GM08714 (cell line): ENCODE results near the gene SERPINB8.

Source experiments
- H3K4me3 ChIP-seq: fragments of 200-500 bp; sonication (Bioruptor generic); 2 replicates; pipeline ENCODE4 v1.5.1; 2014; ENCODE audit warnings: mild to moderate bottlenecking, low read length, inconsistent platforms
- ZNF274 ChIP-seq: IDR thresholded peaks from 2 replicates; pipeline ENCODE4 v1.6.1; 2012; ENCODE audit warnings: mild to moderate bottlenecking, low read depth, low read length

SERPINB8 gene

DNA sequence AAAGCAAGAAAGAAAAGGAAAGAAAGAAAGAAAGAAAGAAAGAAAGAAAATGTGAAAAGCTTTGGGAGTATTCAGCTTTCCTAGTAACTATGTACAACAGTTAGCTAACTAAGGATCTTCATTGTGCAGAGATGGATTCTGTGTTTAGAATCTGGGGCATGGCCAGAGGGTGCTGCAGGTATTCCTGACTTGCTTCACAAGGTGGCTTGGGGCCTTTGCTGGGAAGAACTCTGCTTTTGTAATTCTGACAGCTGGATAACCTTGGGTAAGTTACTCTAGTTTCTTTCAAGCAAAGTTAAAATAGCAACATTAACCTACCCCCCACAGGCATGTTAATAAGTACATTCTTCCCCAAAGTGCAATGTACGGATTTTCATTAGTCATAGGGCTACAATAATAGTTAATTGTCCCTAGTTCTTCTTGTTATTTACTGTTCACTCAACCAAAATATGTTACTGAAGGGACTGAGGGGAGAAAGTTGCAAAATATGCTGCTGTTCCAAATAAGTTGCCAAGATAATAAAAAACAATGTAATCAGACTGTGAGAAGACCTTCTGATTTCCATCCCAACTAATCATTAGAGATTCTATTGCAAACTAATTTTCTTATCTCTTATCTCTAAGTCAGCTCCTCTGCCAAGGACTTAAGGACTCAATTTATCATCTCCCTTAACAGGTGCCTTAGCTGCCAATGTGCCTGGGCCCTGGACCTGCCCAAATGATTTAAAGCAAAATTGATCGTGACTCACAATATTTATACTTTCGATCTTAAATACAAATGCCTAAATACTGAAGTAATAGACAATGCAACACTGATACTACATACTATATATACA lies 50.3 kb downstream of the SERPINB8 start:
- H3K4me3 ChIP-seq: no peak overlapping the region
- TF ChIP-seq ZNF274: no peak

DNA sequence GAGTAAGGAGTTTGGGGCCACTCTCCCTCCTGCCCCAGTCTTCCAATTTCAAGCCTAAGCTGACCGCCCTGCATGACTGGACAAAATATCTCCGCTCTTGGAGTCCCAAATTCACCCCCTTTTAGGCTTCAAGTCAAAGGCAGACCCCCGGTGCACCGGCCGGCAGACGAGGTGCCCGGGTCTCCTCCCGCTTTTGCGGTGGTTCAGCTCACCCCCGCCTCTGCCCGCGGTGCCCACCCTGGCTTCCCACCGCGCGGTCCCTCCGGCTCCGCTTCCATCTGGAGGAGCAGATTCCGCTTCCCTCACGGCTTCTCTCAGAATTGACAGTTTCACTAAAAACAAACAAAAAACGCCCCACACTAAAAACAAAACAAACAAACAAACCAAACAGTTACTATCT lies 56.5 kb downstream of the SERPINB8 start:
- H3K4me3 ChIP-seq: no peak overlapping the region
- TF ChIP-seq ZNF274: no peak

DNA sequence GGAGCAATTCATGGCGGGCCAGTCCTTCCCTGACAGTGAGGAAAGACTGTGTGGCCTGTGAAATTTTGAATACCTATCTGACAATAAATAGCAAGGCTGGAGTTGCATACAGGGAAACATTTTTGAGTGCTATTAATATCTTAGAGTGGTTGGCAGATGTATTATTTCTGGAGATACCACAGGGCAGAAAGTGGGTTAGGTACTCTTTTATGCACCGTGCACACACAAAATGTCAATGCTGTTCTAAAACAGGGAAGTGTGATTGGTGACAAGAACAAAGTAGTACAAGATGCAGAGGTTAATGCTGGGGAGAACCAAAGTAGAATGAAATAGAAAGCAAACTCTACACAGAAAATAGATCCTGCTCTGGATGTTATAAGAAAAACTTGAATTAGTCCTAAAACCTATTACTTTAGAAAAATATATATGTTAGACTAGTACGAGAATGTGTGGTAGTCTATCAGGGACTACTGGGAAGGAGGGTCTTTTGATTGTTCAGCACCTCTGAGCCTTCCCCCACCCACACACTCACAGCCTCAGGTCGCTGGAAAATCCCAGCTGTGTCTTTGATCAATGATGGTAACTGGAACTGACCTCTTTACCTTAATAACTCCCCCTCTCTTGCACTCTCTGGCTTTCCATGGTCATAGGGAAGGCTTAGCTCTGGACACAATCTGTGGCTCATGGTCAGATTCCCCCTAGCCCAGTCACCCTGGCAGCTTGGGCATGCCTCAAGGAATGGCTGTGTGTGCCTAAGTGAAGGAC lies 58.2 kb downstream of the SERPINB8 start:
- no peak for TF ChIP-seq ZNF274
- H3K4me3 ChIP-seq: no peak overlapping the region

DNA sequence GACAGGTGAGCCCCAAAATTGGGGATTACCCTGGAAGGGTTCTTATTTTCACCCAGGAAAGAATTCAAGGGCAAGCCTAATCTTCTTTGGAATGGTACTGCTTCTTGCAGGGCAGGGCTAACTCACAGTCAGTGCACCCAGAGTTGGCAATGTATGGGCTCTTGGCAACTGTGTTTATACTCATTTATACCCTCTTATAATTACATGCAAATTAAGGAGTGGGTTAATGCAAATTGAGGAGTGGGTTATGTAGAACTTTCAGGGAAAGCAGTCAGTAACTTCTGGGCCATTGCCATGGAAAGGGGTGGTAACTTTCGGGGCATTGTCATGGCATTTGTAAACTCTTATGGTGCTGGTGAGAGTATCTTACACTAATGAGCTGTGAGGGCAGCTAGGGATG lies 59.2 kb downstream of the SERPINB8 start:
- TF ChIP-seq ZNF274: no peak
- no peak overlapping the region for H3K4me3 ChIP-seq

DNA sequence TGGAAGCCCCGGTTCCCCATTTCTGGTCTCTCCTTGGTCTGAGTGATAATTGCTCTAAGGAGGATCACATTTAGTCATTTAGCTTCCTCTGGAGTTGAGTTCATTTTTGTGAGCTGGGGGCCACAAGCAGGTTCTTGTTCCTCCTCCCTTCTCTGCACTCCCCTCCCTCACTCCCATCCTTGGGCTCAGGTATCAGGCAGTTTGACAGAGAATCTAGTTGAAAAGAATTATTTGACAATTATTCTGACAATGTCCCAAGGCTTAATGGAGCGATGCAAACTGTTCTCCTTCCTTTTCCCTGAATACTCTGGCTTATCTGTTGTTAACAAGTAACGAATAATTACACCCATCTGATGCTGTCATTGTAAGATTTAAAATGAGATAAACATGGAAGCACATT lies 61.5 kb downstream of the SERPINB8 start:
- TF ChIP-seq ZNF274: no peak
- H3K4me3 ChIP-seq: no peak overlapping the region

DNA sequence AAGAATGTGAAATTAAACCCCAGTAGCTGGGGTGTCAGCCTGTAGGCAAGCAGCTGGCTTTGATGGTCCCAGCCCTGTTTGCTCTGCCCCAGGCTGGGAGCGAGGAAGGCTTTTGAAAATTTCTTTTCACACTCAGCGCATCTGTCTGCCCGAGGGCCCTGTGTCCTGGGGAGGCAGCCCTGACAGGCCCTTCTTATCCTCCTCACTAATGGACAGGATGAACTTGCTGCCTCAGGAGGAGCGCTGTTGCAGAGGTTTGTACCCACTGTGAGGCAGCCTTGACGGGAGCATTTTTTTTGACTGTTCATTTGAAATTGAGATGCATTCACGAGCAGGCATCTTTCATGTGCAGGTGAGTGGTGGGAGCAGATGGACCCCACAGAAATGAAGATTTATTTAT lies 62.4 kb downstream of the SERPINB8 start:
- H3K4me3 ChIP-seq: no peak overlapping the region
- TF ChIP-seq ZNF274: no peak

DNA sequence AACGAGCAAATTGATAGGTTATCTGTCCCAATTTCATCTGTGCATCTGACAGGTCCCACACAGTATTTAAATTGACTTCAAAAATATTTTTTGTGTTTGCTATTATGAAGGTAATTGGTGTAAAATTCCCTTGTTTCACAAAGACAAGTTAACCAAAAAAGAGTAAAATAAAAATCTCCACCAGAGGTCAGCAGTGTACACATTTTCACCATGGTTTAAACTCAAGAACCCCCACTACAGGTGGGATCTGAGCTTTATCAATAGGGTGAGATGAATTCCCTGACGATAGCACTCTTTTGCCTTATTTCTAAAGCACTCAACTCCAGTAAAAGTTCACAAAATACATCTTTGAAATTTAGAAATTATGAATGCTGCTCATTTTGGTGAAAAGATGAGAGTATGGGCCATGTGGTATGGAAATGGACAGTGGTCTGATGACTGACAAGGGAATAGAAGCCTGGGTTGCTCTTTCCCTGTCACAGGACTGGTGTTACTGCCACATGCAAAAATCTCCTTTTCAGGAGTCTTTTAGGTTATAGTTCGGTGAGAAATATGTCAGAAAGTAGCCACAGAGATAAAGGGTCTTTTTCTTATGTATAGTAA lies 68.0 kb downstream of the SERPINB8 start:
- no peak for TF ChIP-seq ZNF274
- no peak overlapping the region for H3K4me3 ChIP-seq
